GM18519 (cell line): ENCODE results near the gene CDC7.
A peak's percentile ranks its signal among the peaks of the same experiment; 100 is the strongest.
"Not testable (repeated sequence)": the region's sequence is repeated elsewhere in the genome, so short reads cannot be mapped to it uniquely, and the experiment has no call there.

Source experiments
- ATAC-seq: cut with Tn5 transposase; IDR thresholded peaks from one replicate; pipeline ENCODE4 v1.9.1; 2021; ENCODE audit warnings: mild to moderate bottlenecking, moderate library complexity; ENCODE audit not compliant: unreplicated experiment, low FRiP score

Gene CDC7

DNA sequence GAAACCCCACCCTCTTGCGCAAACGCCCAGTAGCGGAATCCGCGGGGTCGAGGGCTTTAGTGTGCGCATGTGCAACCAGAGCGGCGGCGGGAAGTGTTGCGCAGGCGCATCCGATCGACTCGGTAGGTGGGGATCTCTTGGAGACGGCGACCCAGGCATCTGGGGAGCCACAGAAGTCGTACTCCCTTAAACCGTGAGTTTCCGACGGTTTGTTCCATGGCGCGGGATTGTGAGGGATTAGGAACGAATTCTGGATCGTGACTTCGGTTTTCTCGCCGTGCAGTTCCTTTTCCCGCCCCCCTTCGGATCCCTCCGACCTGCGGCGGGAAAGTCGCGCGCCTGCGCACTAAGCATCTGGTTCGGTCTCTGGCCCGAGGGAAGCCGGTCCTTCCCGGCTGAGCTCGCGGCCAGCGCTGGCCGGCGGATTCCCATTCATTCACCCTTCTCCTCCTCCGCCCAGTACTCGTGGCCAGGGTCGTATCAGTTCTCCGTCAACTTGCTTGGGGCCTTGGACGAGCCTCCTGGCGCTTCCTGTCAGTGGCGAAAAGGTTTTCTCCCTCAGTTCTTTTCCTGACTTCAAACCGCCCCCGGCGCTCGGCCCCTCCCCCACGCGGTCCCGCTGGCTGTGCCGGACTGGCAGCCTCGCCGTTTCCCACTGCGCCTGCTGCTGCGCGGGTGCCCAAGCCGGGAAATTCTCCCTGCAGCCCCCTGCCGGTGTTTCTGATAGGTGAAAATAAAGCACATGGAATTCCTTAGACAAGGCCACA is at the start of gene CDC7:
TSS of gene CDC7 (plus strand) at position 96 of the 767 bp plus-strand sequence. CDS start 866 bp downstream, outside the sequence.
- peak; percentile 49 for ATAC-seq

DNA sequence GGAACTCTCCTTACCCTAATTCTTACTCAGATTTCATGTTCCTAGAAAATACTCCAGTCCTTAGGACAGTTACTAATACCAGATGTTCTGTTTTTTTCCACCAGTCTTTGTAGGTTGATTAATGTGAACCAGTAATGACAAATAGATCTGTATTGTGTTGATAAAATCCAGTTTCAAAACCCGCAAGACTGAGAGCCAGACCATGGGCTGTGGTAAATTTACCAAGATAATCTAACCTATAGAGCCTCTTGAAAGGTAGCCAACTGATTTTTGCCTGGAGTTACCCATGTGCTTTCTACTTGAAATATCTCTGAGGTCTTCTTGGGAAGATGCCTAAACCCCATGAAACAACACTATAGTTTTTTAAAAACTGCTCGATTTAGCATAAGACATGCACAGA is 46.5 kb upstream of the CDC7 start:
- ATAC-seq, result no peak

DNA sequence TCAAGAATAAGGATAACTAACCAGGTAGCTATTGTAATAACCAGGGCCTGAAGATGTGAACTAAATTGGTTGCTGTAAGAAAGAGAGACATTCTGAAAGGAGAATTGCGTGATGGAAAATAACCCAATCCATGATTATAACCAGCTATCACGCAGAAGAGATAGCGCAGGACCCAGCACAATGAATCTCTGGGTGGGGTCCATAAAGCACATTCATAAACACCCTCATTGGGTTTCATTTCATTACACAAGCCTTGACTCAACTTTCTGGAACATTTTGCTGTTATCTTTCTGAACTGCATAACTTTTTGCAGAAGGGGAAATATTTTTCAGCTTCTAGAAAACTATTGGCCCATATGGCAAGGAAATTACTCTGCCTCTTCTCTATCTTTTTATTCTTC is 45.3 kb upstream of the CDC7 start:
- no peak for ATAC-seq

DNA sequence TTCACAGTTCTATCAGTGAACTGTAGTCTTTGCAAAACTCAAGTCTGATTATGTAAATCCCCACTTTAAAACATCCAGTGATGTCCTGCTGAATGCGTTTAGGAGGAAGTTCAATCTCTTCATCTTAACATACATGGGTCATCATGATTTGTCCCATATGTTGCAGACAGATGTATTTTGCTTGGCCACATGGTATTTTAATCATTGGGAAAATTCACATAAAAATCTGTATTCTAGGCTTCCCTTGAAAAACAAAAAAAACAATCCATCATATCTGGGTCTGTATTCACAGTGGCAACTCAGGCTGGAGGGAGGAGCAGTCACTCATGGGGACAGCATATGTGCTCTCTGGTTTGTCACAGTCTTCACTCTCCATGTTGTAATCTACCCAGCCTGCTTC is 44.8 kb upstream of the CDC7 start:
- ATAC-seq, result no peak

DNA sequence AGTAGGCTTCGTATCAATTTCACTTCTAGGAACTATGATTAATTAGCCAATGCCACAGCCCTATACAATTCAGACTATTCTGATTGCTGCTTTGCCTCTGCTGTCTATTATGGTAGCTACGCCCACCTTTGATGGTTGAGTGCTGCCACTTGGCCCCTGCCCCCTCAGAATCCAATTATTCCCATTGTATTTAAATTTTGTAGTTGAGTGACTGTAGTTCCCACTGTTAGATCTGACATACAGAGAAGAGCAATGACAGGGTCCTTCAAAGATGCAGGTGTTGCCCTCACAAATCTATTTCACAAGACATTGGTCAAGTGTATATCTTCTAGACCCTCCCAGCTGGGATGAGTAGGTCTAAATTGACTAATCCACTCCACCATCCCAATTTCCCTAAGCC is 35.3 kb upstream of the CDC7 start:
- not testable (repeated sequence) for ATAC-seq

DNA sequence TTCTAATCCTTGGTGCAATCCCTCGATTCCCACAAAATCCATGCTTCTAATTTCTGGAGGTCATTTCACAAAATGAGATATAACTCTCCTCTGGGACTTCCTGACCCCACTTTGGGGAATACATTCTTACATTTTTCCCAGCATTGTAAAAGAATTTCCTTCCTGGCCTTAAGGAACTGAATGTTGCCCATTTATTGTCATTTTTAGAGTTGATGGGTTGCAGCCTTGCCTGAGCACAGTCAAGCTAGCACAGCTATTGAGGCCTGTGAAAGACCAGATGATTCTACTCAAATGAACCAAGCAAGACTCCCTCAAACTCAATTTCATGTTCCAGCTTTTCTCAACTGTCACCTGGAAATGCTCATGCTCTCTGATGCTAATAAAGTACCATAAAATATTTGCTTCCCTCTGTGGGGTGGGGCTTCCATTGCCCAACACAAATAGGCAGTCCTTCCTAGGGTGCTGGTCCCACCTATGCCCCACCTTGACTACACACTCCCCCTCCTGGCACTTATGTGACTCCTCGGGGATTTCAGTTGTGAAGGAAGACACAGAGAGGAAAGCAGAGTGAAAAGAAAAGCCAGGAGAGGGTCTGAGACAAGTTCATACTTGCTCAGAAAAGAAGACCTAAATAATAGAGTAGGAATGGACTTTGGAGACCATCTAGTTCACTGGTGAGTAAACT is 24.0 kb upstream of the CDC7 start:
- no peak for ATAC-seq

DNA sequence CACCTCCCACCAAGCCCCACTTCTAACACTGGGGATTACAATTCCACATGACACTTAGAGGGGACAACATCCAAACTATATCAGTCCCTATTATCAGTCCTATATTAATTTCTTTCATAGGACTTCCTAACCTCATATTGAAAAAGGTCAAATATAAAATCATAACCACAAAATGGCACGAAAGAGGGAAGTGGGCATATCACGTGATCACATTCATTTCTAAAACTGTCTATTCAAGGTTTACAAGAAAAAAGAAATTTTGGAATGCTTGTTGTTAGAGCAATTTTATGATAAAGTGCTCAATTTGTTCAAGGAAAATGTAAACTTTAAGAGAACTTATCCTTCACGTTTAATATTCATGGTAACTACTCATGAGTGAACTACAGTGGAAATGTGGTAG is 13.2 kb upstream of the CDC7 start:
- ATAC-seq, result no peak

DNA sequence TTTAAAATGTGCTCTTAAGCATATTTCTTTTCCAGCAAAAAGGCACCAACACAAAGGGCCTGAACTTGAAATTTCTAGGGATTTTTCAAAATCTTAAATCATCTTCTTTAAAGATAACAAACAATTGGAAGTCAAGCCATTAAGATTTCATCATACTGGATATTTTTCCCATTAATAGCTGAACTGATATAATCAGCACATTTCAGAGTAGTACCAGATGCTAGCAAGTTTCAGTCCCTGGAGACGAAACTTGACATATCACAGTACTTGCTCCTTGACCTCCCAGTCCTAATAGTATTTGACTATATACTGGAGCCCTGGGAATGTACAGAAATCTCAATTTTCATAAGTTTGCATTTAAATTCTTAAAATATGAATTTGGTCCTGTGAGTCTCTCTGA is 10.2 kb upstream of the CDC7 start:
- no peak for ATAC-seq

DNA sequence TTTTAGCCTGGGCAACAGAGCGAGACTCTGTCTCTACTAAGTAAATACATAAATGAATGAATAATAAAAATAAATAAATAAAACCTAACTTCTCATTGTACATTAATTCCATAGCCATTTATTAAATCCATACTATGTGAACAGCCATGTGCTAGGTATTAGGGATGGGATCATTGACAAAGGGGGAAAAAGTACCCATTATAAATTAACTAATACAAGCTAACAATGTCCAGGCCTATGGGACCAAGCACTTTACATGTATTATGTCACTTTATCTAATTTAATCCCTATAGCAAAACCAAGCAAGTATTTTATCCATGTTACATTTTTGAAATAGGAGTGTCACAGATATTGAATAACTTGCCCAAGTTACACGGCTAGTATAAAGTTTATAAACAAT is 2.6 kb upstream of the CDC7 start:
- ATAC-seq, result no peak

DNA sequence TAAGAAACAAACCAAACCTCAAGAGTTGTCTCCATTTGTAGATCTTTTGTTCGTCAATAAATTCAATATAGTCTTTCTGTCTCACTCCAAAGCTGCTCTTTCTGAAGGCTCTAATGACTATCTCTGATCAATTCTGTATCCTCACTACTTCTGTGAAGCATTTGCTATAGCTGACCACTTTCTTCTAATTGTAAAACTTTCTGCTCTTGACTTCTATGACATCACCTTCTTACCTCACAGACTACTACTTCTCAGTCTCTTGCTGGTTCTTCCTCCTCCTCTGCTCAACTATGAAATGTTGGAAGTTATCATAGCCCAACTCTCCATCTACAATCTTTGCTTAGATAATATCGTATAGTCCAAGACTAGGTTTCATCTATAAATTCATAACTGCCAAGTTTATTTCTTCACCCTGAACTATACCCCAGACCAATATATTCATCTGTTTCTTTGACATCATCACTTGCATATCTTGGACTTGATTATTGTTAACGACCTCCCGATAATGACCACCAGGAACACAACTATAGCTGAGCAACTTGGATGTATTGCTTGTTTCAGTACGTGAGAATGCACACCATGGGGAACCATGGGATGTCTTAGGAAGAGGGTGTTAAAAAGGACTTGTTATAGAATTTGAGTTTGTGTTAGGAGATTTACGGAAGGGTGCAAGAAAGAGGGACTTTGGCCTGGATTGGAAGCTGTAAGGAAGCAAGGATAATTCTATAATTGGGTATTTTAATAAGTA is 2.0 kb upstream of the CDC7 start:
- ATAC-seq, result no peak

DNA sequence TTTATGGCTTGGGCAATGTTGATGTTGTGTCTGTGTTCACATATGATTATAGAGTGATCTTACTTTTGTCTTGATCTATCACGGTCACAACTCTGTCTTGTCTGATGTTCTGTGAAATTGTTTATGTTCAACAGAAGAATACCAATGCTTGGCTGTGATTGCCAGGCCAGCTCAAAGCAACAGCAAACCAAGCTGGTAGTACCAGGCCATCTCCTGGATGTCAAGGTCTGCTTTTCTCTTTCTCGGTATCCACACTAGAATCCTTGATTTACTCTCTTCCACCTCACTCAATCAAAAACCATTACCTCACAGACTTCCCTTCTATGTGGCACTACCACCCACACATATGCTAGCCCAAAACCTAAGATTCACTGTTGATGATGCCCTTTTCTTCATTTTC is 1.3 kb upstream of the CDC7 start:
- no peak for ATAC-seq

DNA sequence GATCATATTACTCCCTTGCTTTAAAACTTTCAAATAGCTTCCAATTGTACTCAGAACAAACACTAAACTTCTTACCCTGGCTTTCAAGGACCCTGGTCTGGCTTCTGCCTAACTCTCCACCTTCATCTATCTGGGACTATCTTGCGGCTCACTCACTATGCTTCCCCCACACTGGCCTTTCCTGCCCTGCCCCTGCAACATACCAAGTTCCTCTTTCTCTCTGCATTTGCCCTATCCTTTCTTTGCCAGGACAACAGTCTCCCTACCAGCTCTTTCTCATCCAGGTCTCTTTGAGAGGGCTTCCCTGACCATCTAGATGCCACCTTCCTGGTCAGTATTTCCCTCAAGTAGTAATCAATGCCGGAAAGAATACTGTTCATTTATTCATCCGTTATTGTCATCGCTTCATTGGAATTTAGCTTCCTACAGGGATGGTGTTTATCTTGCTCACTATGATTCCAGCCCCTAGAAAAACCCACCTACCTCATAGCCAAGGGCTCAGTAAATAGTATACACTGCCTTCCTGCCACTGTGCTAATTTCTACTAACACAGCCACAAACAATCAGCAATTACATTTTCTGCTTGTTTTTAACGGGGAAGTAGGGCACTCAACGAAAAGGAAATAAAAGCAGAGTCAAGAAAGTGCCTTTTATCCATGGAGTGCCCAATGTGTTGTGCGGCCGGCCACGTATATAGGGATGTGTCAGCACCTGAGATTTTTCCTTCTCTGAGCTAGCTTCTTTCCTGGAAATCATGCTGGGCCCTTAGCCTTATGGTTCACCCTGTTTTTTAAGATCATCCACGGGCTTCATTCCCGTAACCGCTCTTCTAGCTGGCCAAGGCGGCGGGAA is 521 bp upstream of the CDC7 start:
- ATAC-seq, result peak; percentile 4

DNA sequence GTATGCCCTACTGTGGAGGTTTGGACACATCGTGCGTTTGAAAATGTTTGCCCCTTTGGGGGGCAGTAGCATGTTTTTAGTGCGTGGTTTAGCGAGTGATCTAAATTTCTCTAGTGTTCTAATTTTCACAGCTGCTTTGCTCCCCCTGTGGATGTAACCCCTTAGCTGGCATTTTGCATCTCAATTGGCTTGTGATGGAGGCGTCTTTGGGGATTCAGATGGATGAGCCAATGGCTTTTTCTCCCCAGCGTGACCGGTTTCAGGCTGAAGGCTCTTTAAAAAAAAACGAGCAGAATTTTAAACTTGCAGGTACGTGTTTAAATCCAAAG is 836 bp downstream of the CDC7 start:
- ATAC-seq, result peak; percentile 0

DNA sequence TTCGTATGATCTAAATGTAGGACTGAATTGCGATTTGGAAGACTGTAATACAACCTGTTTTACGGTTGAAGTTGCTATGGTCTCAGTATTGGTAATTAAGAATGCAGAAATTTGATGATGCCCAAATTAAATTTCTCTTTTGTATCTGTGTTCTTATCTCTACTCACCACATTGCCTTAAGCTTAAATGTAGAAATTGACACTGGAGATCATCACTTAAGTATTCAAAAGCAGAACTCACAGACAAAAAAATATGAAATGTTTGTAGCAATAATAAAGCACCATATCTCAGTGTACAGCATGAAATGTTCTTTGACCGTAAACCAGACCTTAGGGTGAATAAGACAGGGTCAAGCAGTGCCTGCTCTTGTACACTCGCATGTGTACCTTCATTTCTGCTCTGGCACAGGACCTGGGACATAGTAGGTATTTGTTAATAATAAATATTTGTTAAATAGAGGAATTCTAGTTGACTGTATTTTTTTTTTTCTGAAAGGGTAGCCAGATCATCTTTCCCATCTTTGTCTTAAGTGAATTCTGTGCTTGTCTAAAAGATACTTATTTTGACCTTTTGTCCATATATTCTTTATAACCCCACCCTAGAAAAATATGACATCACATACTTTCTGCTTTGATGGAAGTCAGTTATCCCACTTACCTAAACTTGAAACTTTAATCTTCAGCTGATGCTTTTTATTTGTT is 1.5 kb downstream of the CDC7 start:
- ATAC-seq, result no peak

DNA sequence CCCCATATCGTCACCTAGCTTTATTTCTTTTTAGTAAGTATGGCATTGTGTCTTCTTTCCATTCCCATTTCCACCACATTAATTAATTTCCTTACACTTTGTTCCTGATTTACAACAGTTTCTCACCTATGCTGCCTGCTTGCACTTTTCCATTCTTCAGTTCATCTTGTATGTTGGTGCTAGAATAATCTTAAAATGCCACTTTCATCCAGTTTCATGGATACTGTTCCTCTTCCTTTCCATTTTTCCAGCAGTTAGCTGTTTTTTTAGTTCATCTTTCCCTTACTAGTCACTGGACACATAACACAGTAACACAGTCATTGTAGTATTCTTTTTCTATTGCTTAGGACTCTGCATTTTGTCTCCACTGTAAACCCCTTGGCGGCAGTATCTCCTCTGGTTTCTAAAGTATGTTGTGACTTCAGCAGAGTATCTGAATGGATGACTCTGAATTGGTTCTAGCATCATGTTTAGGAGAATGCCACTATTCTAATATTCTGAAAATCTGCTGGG is 2.1 kb downstream of the CDC7 start:
- peak; percentile 30 for ATAC-seq

DNA sequence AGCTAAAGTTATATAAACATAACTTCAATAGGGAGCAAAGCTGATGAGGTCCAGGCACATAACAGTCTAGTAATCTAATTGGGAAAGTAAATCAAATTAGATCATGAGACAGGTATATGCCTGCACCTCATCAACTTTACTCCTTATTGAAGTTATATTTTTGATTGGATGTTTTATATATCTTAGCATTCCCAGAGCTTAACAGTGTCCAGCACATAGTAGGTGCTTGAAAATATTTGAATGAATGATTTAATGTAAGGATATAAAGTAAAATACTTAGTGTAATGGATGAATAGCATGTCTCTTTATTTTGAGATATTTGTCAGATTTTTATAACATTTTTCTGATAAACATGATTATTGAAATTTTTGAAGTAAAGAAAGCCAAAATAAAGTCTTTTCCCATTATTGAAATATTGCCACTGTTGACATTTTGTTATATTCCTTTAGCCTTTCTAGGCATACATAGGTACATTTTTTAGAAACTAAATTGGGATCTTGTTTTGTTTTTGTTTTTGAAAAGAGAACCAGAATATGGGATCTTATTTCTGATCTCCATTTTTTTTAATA is 2.8 kb downstream of the CDC7 start:
- no peak for ATAC-seq

DNA sequence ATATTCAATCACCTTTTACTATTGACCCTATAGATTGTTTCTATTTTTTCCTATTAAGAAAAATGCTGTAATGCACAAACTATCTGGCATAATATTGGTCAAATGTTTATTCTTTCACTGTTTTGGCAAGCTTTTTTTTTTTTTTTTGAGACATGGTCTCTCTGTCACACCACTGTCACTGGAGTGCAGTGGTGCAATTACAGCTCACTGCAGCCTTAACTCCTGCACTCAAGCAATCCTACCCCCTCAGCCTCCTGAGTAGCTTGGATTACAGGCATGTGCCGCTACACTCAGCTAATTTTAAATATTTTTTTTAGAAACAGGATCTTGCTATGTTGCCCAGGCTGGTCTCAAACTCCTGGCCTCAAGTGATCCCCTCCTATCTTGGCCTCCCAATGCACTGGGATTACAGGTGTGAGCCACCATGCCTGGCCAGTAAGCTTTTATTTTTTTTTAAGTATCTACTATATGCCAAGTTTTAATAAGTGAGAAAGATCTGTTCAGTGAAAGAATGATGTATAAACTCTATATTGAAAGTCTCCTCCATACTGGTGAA is 3.4 kb downstream of the CDC7 start:
- ATAC-seq, result no peak

DNA sequence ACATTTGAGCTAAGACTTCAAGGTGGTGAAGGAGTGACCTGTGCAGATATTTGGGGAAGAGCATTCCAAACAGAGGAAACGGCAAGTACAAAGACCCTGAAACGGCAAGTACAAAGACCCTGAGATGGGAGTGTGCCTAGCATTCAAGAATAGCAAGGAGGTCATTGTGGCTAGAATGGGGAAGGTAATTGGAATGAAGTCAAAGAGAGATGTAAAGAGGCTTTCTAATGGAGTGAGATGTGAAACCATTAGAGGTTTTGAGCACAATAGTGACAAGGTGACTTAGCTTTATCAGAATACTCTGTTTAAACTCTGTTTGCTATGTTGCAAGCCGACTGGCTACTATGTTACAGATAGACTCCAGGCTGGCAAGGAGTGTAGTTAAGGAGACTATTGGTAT is 4.4 kb downstream of the CDC7 start:
- no peak for ATAC-seq

DNA sequence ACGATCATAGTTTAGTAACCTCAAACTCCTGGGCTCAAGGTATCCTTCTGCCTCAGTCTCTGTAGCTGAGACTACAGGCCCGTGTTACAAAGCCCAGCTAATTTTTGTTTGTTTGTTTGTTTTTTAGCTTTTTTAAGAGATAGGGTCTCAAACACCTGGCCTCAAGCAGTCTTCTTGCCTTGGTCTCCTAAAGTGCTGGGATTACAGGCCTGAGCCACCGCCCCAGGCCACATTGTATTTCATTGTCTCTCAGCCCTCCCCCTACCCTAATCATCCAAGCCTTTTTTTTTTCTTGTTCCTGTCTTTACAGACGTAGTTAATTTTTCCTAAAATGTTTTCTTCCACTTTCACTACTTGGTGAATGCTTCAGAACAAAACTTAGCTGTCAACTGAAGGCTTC is 5.4 kb downstream of the CDC7 start:
- no peak for ATAC-seq
